GM12892 (cell line): ENCODE measurements around the gene CADM1.

Experiments used
- POLR2A ChIP-seq: IDR thresholded peaks from 2 replicates; pipeline ENCODE4 v1.6.1; 2011; ENCODE audit warnings: low read depth, low read length, control low read depth
- POLR2AphosphoS5 ChIP-seq: IDR thresholded peaks from 2 replicates; pipeline ENCODE4 v1.6.1; 2011; ENCODE audit warnings: low read depth, low read length, control low read depth
- TAF1 ChIP-seq: IDR thresholded peaks from 2 replicates; pipeline ENCODE4 v1.6.1; 2011; ENCODE audit warnings: low read depth, mild to moderate bottlenecking, control low read depth, low read length, borderline replicate concordance

DNA sequence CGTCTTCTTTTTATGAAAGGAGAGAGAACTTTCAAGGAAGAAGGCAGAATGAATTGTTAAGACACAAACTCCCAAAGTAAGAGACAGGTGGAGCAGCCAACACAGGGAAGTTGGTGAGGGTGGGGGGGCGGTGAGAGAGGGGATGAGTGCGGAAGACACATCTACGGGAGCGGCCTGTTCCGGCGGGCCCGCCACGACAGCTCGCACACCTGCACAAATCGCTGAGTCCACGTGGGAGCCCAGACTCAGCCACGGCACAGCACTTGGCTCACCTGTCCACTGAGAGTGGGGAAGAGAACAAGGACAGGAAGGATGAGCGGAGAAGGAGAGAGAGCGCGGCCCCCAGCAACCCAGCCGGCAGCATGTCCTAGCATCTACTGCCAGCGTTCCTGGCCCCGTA is 331.1 kb downstream of the CADM1 start:
- TF ChIP-seq POLR2AphosphoS5 (no peak), TAF1 (no peak), POLR2A (no peak)
